Measurements from ENCODE around the gene ECE2. TPM values are rescaled to one million over a fixed set of nuclear protein-coding genes. Genes with fewer than 3 reads are reported as not detected.
A peak's percentile ranks its signal among the peaks of the same experiment; 100 is the strongest.

ECE2 gene
- polyA plus RNA-seq, 1 of the 3 experiments (the other 2 are of a cell fraction) = 0.03 TPM

DNA sequence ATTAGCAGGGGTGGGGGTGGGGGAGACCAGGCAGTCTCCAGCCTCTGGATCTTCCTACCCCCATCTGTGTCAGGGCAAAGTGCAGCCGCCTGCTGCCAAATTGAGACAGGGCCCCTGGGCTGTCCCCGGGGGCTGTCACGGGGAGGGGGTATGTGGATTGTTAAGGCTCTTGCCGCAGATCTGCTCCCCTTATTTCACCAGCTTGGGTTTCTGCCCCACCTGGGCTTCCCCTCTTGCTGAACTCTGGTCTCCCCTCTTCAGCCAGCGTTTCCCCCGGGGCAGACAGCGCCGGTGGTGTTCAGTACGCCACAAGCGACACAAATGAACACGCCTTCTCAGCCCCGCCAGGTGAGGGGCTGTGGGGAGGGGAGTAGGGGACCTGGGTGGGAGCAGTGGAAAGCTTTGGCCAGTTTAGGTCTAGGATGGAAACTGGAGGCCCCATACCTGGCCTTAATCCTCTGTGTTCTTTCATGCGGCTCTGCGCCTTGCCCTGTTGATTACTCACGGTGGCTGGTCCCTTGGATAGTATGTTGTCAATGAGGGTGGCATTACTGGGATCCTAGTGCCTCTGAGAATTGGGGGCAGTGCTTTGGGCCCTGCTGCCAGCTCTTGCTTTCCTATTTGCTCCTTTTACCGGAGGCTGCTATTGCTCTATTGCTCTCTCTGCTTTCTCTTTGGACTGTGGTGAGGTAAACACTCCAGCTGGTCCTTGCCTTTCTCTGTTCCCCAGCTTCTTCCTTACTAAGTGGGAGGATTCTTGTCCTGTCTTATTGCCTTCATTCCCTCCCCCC lies 40.2 kb downstream of the ECE2 start:
- Histone ChIP-seq H3K79me2 (ENCODE audit: insufficient read depth) (peaks cover 63% of the 10 kb centered on the region), H3K4me3 (ENCODE audit: low read depth in 2 of 2, low read length in 1 of 2) (peak overlapping the region; percentile 64 to 70), H2AFZ (ENCODE audit: low read depth) (no peak overlapping the region), H3K4me1 (ENCODE audit: control insufficient read depth in 1 of 2, insufficient read depth in 2 of 2, low read depth in 1 of 2, low read length in 1 of 2) (peaks cover 31 to 38% of the 10 kb centered on the region in 2 experiments; a peak in 3 of 4 replicates), H3F3A (replicated peaks; ENCODE audit: insufficient read depth) (peaks cover 40% of the 10 kb centered on the region), H3K9me3 (no peaks in the 10 kb centered on the region), H3K9me2 (no peaks in the 10 kb centered on the region), H4K20me1 (ENCODE audit: insufficient read depth) (peaks cover 52% of the 10 kb centered on the region), H3K36me3 (replicated peaks in 1 of 2; ENCODE audit: control insufficient read depth in 1 of 2, insufficient read depth in 2 of 2, low read length in 1 of 2) (peaks cover 20 to 21% of the 10 kb centered on the region in 2 experiments), H3K9ac (peak overlapping the region; percentile 94), H3K27me3 (ENCODE audit: insufficient read depth) (no peaks in the 10 kb centered on the region), H3K27ac (ENCODE audit: low read depth in 2 of 2, low read length in 1 of 2) (peak overlapping the region; percentile 86 to 89), H3K4me2 (peak overlapping the region; percentile 99)
- 11% methylated on average over 13 of the region's 16 CpGs for WGBS (ENCODE audit: low lambda C conversion rate)
- ChIA-PET CTCF (interaction anchor here (1.0 kb wide), 1 partner anchor 66 kb away, joined by 3 read pairs; the partner anchor contains the start of gene EEF1AKMT4), POLR2A (interaction anchor here (2.2 to 2.3 kb wide), 2 partner anchors 11 to 21 kb away, joined by 5 to 8 read pairs; partner anchors contain the start of gene FAM131A)
- DNase-seq = peak; percentile 50
- TF ChIP-seq RFX5 (IDR thresholded peaks at IDR 0.05; ENCODE audit: low read length) (no peak), CHD2 (IDR thresholded peaks at IDR 0.05; ENCODE audit: low read length, partially characterized antibody) (no peak), GATA2 (CRISPR knock-in tag; IDR thresholded peaks at IDR 0.05) (no peak), TAF1 (IDR thresholded peaks at IDR 0.05; ENCODE audit: borderline replicate concordance, low read depth, low read length) (no peak), JUND (IDR thresholded peaks at IDR 0.05) (no peak), NFIC (IDR thresholded peaks at IDR 0.05; ENCODE audit: borderline replicate concordance) (no peak), FOXJ3 (CRISPR knock-in tag; IDR thresholded peaks at IDR 0.05) (no peak), POLR2AphosphoS5 (IDR thresholded peaks at IDR 0.05; ENCODE audit: low read depth, low read length) (no peak), SIN3A (IDR thresholded peaks at IDR 0.05; ENCODE audit: borderline replicate concordance, low read depth, low read length) (no peak), ELF1 (IDR thresholded peaks at IDR 0.05) (no peak), RCOR1 (IDR thresholded peaks at IDR 0.05; ENCODE audit: low read length) (no peak), EP300 (IDR thresholded peaks at IDR 0.05; ENCODE audit: borderline replicate concordance in 1 of 2, low read depth in 1 of 2, low read length in 1 of 2) (no peak), SMC3 (IDR thresholded peaks at IDR 0.05; ENCODE audit: low read depth, low read length) (no peak), FOXM1 (IDR thresholded peaks at IDR 0.05; ENCODE audit: low read depth) (no peak), YY1 (IDR thresholded peaks at IDR 0.05; ENCODE audit: low read depth) (no peak)
- TF ChIP-seq, protein P1, sequence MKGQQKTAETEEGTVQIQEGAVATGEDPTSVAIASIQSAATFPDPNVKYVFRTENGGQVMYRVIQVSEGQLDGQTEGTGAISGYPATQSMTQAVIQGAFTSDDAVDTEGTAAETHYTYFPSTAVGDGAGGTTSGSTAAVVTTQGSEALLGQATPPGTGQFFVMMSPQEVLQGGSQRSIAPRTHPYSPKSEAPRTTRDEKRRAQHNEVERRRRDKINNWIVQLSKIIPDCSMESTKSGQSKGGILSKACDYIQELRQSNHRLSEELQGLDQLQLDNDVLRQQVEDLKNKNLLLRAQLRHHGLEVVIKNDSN (IDR thresholded peaks at IDR 0.05; ENCODE audit: borderline replicate concordance, low read depth) = no peak
- TF ChIP-seq, protein P2, sequence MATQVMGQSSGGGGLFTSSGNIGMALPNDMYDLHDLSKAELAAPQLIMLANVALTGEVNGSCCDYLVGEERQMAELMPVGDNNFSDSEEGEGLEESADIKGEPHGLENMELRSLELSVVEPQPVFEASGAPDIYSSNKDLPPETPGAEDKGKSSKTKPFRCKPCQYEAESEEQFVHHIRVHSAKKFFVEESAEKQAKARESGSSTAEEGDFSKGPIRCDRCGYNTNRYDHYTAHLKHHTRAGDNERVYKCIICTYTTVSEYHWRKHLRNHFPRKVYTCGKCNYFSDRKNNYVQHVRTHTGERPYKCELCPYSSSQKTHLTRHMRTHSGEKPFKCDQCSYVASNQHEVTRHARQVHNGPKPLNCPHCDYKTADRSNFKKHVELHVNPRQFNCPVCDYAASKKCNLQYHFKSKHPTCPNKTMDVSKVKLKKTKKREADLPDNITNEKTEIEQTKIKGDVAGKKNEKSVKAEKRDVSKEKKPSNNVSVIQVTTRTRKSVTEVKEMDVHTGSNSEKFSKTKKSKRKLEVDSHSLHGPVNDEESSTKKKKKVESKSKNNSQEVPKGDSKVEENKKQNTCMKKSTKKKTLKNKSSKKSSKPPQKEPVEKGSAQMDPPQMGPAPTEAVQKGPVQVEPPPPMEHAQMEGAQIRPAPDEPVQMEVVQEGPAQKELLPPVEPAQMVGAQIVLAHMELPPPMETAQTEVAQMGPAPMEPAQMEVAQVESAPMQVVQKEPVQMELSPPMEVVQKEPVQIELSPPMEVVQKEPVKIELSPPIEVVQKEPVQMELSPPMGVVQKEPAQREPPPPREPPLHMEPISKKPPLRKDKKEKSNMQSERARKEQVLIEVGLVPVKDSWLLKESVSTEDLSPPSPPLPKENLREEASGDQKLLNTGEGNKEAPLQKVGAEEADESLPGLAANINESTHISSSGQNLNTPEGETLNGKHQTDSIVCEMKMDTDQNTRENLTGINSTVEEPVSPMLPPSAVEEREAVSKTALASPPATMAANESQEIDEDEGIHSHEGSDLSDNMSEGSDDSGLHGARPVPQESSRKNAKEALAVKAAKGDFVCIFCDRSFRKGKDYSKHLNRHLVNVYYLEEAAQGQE (IDR thresholded peaks at IDR 0.05; ENCODE audit: low read depth, low read length) = no peak

All from SK-N-SH (cell line).